ENCODE results near the gene CIDEB.

Gene CIDEB

GRCh38 chr14:24325041-24325530 is 17.3 kb upstream of the CIDEB start:
- DNase-seq (no peak), ATAC-seq (no peak)
- Mint-ChIP-seq H3K4me1 (peaks cover 24% of the 10 kb centered on the region), H3K27ac (no peak overlapping the region), H3K4me3 (no peak overlapping the region), H3K36me3 (ENCODE audit: low read depth) (no peaks in the 10 kb centered on the region), H3K9me3 (no peaks in the 10 kb centered on the region), H3K27me3 (peaks cover 2% of the 10 kb centered on the region)

GRCh38 chr14:24324024-24324423 is 16.2 kb upstream of the CIDEB start:
- Mint-ChIP-seq H3K36me3 (ENCODE audit: low read depth) (no peaks in the 10 kb centered on the region), H3K27ac (no peak overlapping the region), H3K27me3 (peaks cover 2% of the 10 kb centered on the region), H3K4me1 (peaks cover 14% of the 10 kb centered on the region), H3K4me3 (no peak overlapping the region), H3K9me3 (no peaks in the 10 kb centered on the region)
- DNase-seq: no peak
- no peak for ATAC-seq

- Mint-ChIP-seq H3K27ac (no peak overlapping the region), H3K9me3 (no peaks in the 10 kb centered on the region), H3K4me3 (no peak overlapping the region), H3K27me3 (no peaks in the 10 kb centered on the region), H3K4me1 (peaks cover 7% of the 10 kb centered on the region), H3K36me3 (ENCODE audit: low read depth) (no peaks in the 10 kb centered on the region)
- ATAC-seq (no peak), DNase-seq (no peak)
These were observed 15.6 kb upstream of the CIDEB start for GRCh38 chr14:24323341-24323740.

- no peaks in the 10 kb centered on the region for H3K9me3 Mint-ChIP-seq
- ATAC-seq (no peak), DNase-seq (no peak)
- H3K27me3 Mint-ChIP-seq: no peaks in the 10 kb centered on the region
- peaks cover 10% of the 10 kb centered on the region for H3K4me1 Mint-ChIP-seq
- no peak overlapping the region for H3K4me3 Mint-ChIP-seq
- no peaks in the 10 kb centered on the region for H3K36me3 Mint-ChIP-seq (ENCODE audit: low read depth)
- H3K27ac Mint-ChIP-seq: no peak overlapping the region
These were observed 14.9 kb upstream of the CIDEB start for GRCh38 chr14:24322672-24323071.

- Mint-ChIP-seq H3K4me1 (peaks cover 16% of the 10 kb centered on the region), H3K27ac (no peak overlapping the region), H3K36me3 (ENCODE audit: low read depth) (peaks cover 2% of the 10 kb centered on the region), H3K27me3 (no peaks in the 10 kb centered on the region), H3K9me3 (no peaks in the 10 kb centered on the region), H3K4me3 (no peak overlapping the region)
- ATAC-seq (no peak), DNase-seq (no peak)
These were observed 13.6 kb upstream of the CIDEB start for GRCh38 chr14:24321212-24321975.

GRCh38 chr14:24317141-24317928 is 9.6 kb upstream of the CIDEB start:
- peaks cover 50% of the 10 kb centered on the region for H3K4me1 Mint-ChIP-seq
- no peaks in the 10 kb centered on the region for H3K27me3 Mint-ChIP-seq
- H3K9me3 Mint-ChIP-seq: no peaks in the 10 kb centered on the region
- H3K27ac Mint-ChIP-seq: no peak overlapping the region
- H3K36me3 Mint-ChIP-seq (ENCODE audit: low read depth): peaks cover 19% of the 10 kb centered on the region
- ATAC-seq (peak; percentile 42), DNase-seq (no peak)
- no peak overlapping the region for H3K4me3 Mint-ChIP-seq

GRCh38 chr14:24316597-24316950 is 8.8 kb upstream of the CIDEB start:
- no peak overlapping the region for H3K4me3 Mint-ChIP-seq
- H3K27me3 Mint-ChIP-seq: no peaks in the 10 kb centered on the region
- peaks cover 22% of the 10 kb centered on the region for H3K36me3 Mint-ChIP-seq (ENCODE audit: low read depth)
- no peak for ATAC-seq
- H3K9me3 Mint-ChIP-seq: no peaks in the 10 kb centered on the region
- no peak for DNase-seq
- no peak overlapping the region for H3K27ac Mint-ChIP-seq
- H3K4me1 Mint-ChIP-seq: peaks cover 58% of the 10 kb centered on the region

- Mint-ChIP-seq H3K36me3 (ENCODE audit: low read depth) (peaks cover 22% of the 10 kb centered on the region), H3K27me3 (no peaks in the 10 kb centered on the region), H3K4me1 (peaks cover 61% of the 10 kb centered on the region), H3K9me3 (no peaks in the 10 kb centered on the region), H3K4me3 (no peak overlapping the region), H3K27ac (no peak overlapping the region)
- no peak for DNase-seq
- no peak for ATAC-seq
These were observed 8.2 kb upstream of the CIDEB start for GRCh38 chr14:24315807-24316596.

- H3K27me3 Mint-ChIP-seq: no peaks in the 10 kb centered on the region
- peaks cover 63% of the 10 kb centered on the region for H3K4me1 Mint-ChIP-seq
- H3K36me3 Mint-ChIP-seq (ENCODE audit: low read depth): peaks cover 22% of the 10 kb centered on the region
- ATAC-seq (no peak), DNase-seq (no peak)
- no peaks in the 10 kb centered on the region for H3K9me3 Mint-ChIP-seq
- H3K27ac Mint-ChIP-seq: no peak overlapping the region
- H3K4me3 Mint-ChIP-seq: no peak overlapping the region
These were observed 7.5 kb upstream of the CIDEB start for GRCh38 chr14:24315243-24315806.

GRCh38 chr14:24314377-24315193 is 6.8 kb upstream of the CIDEB start:
- no peaks in the 10 kb centered on the region for H3K27me3 Mint-ChIP-seq
- H3K27ac Mint-ChIP-seq: peak overlapping the region; percentile 68
- peaks cover 22% of the 10 kb centered on the region for H3K36me3 Mint-ChIP-seq (ENCODE audit: low read depth)
- H3K4me1 Mint-ChIP-seq: peaks cover 70% of the 10 kb centered on the region
- ATAC-seq: no peak
- H3K4me3 Mint-ChIP-seq: no peak overlapping the region
- DNase-seq: no peak
- H3K9me3 Mint-ChIP-seq: no peaks in the 10 kb centered on the region

- ATAC-seq (no peak), DNase-seq (no peak)
- peaks cover 76% of the 10 kb centered on the region for H3K4me1 Mint-ChIP-seq
- no peaks in the 10 kb centered on the region for H3K27me3 Mint-ChIP-seq
- H3K27ac Mint-ChIP-seq: peak overlapping the region; percentile 68
- H3K36me3 Mint-ChIP-seq (ENCODE audit: low read depth): peaks cover 23% of the 10 kb centered on the region
- H3K9me3 Mint-ChIP-seq: no peaks in the 10 kb centered on the region
- H3K4me3 Mint-ChIP-seq: peak overlapping the region; percentile 68
These were observed 6.1 kb upstream of the CIDEB start for GRCh38 chr14:24313913-24314312.

GRCh38 chr14:24312736-24313507 is 5.1 kb upstream of the CIDEB start:
- no peak for ATAC-seq

More at GRCh38 chr14:24312736-24313507, 5.1 kb upstream of the CIDEB start:
- Mint-ChIP-seq H3K27me3 (no peaks in the 10 kb centered on the region), H3K4me3 (peak overlapping the region; percentile 68), H3K27ac (peak overlapping the region; percentile 40), H3K9me3 (no peaks in the 10 kb centered on the region), H3K4me1 (peaks cover 81% of the 10 kb centered on the region), H3K36me3 (ENCODE audit: low read depth) (peaks cover 29% of the 10 kb centered on the region)
- no peak for DNase-seq
